Astrocyte (in vitro differentiated cells and primary cell): ENCODE results near the gene PAOX.

Source experiments
- CTCF ChIP-seq: IDR thresholded peaks from 2 replicates; pipeline ENCODE4 v1.5.1; 2011; ENCODE audit warnings: low read depth, mild to moderate bottlenecking, inconsistent platforms, low read length, moderate library complexity; ENCODE audit not compliant: insufficient read depth
- EZH2 ChIP-seq: IDR thresholded peaks from 2 replicates; pipeline ENCODE4 v1.6.1; 2012; ENCODE audit warnings: mild to moderate bottlenecking, low read length, inconsistent platforms; ENCODE audit not compliant: insufficient read depth

DNA sequence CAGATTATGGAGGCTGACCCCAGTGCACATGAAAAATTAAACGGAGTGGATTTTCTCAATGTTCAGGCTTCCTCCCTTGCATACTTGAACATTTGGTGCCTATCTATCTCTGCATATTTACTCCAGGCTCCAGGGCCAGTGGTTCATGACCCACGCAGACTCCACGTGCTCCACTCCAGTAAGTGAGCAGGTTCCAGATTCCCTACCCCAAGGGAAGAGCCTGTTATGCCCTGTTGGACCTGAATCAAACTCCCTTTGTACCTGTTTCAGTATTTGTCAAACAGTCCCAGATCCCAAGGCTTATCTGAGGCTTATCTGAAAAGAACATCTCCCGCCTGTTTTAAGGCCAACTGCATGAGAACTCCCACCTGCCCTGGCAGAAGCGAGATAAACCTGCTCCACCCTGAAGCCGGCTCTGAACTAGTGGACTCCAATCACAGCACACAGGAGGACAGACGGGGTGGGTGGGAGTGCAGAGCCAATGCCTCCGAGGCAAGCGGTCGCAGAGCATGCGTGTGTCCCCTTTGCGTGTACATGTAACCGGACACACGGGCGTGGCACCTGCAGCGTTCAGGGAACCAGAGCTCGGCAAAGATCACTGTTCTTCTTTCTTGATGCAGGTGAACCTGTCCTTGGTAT lies 19.0 kb upstream of the PAOX start:
- TF ChIP-seq CTCF (no peak), EZH2 (no peak)
